Bladder microvascular endothelial cell (primary cell): ENCODE results near the gene NEGR1. TPM values are rescaled to one million over a fixed set of nuclear protein-coding genes. Genes with fewer than 3 reads are reported as not detected.

ENCODE experiments used
- total RNA-seq: library from RNA; depleted of rRNA; stranded (reverse); fragments of >200 nt; gene quantifications from 2 replicates; pipeline ENCODE4 v1.2.3, GENCODE V29; 2014

The NEGR1 gene
- 0.16 and 5.6 TPM in 2 replicates for total RNA-seq

DNA sequence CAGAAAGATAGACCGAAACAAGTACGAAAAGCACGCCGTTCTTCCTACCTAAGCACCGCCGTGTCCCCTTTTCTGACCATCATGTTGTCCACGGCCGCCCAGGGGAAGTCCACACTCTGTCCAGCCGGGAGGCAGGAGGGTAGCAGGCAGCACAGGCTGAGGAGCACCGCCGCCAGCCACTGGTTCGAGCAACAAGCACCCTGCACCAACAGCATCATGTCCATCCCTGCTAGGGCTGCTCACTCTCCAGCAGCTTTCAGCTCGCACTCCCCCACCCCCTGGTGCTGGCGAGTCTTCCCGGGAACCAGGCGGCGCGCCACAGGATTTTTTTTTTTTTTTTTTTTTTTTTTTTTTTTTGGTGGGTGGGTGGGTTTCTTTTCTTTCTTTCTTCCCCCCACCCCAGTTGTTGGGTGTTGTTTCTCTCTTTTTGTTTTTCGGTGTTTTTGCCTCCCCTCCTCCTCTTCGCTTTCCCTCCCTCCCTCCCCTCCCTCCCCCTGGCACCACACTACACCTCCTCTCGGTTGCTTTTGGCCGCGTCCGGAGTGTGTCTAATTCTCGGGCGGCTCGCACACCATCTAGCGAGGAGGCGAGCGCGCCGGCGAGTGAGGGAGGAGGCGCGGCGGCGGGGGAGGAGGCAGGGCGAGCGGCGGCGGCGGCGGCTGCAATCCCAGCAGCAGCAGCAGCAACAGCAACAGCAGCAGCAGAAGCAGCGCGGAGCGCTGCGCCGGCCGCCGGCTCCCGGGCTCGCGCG is at the start of gene NEGR1:
NEGR1 (minus strand) TSS at position 269 of the 751 bp plus-strand sequence.

